Trophoblast cell (in vitro differentiated cells and primary cell): ENCODE data around the gene SOCS6.

Source experiments
- DNase-seq, 2 donors: peaks; one replicate each; pipeline ENCODE4 v3.0.0-alpha.2; 2016
- H2AFZ ChIP-seq: 2 replicates; pipeline ENCODE4 v1.6.1; 2013; ENCODE audit warnings: low read length, moderate library complexity, mild to moderate bottlenecking; ENCODE audit not compliant: insufficient read depth, poor library complexity
- H2AK5ac ChIP-seq: 2 replicates; pipeline ENCODE4 v1.6.1; 2013; ENCODE audit warnings: mild to moderate bottlenecking, low read length
- H2BK120ac ChIP-seq: 2 replicates; pipeline ENCODE4 v1.6.1; 2013; ENCODE audit warnings: low read length, mild to moderate bottlenecking, moderate library complexity; ENCODE audit not compliant: insufficient read depth, poor library complexity
- H2BK12ac ChIP-seq: 2 replicates; pipeline ENCODE4 v1.6.1; 2013; ENCODE audit warnings: mild to moderate bottlenecking, low read length, moderate library complexity
- H2BK5ac ChIP-seq: 2 replicates; pipeline ENCODE4 v1.6.1; 2013; ENCODE audit warnings: low read length, low read depth, moderate library complexity, mild to moderate bottlenecking; ENCODE audit not compliant: poor library complexity
- H3K14ac ChIP-seq: 2 replicates; pipeline ENCODE4 v1.6.1; 2013; ENCODE audit warnings: mild to moderate bottlenecking, low read length
- H3K18ac ChIP-seq: 2 replicates; pipeline ENCODE4 v1.6.1; 2013; ENCODE audit warnings: mild to moderate bottlenecking, low read length
- H3K23ac ChIP-seq: 2 replicates; pipeline ENCODE4 v1.6.1; 2013; ENCODE audit warnings: low read length
- H3K27ac ChIP-seq: 2 replicates; pipeline ENCODE4 v1.5.1; 2013; ENCODE audit warnings: low read depth, mild to moderate bottlenecking, inconsistent platforms, low read length, moderate library complexity
- H3K27me3 ChIP-seq: 2 replicates; pipeline ENCODE4 v1.6.1; 2013; ENCODE audit warnings: inconsistent platforms, mild to moderate bottlenecking, low read length, moderate library complexity; ENCODE audit not compliant: insufficient read depth
- H3K36me3 ChIP-seq, 2 experiments: 1 replicate in 1 of 2; 2 replicates in 1 of 2; pipeline ENCODE4 v1.6.1; 2013; ENCODE audit warnings: low read length in 2 of 2, mild to moderate bottlenecking in 2 of 2, moderate library complexity in 1 of 2; ENCODE audit not compliant: insufficient read depth in 2 of 2, control insufficient read depth in 1 of 2
- H3K4ac ChIP-seq: 2 replicates; pipeline ENCODE4 v1.6.1; 2013; ENCODE audit warnings: low read depth, mild to moderate bottlenecking, low read length, moderate library complexity
- H3K4me1 ChIP-seq, 2 experiments: 1 replicate in 1 of 2; 2 replicates in 1 of 2; pipeline ENCODE4 v1.6.1; 2013; ENCODE audit warnings: low read length in 2 of 2, mild to moderate bottlenecking in 2 of 2, moderate library complexity in 1 of 2; ENCODE audit not compliant: insufficient read depth in 2 of 2, control insufficient read depth in 1 of 2
- H3K4me2 ChIP-seq: 2 replicates; pipeline ENCODE4 v1.6.1; 2013; ENCODE audit warnings: inconsistent platforms, mild to moderate bottlenecking, low read length, moderate library complexity
- H3K4me3 ChIP-seq: 2 replicates; pipeline ENCODE4 v1.5.1; 2013; ENCODE audit warnings: mild to moderate bottlenecking, low read depth, low read length, inconsistent platforms
- H3K79me1 ChIP-seq: one replicate; pipeline ENCODE4 v1.6.1; 2013; ENCODE audit warnings: low read length
- H3K79me2 ChIP-seq: 2 replicates; pipeline ENCODE4 v1.6.1; 2013; ENCODE audit warnings: low read length, mild to moderate bottlenecking; ENCODE audit not compliant: control insufficient read depth, insufficient read depth, poor library complexity
- H3K9ac ChIP-seq: 2 replicates; pipeline ENCODE4 v1.6.1; 2013; ENCODE audit warnings: mild to moderate bottlenecking, low read length
- H3K9me3 ChIP-seq: 2 replicates; pipeline ENCODE4 v1.6.1; 2013; ENCODE audit warnings: low read depth, mild to moderate bottlenecking, control low read depth, inconsistent platforms, low read length; ENCODE audit not compliant: insufficient read depth
- H4K12ac ChIP-seq: 2 replicates; pipeline ENCODE4 v1.6.1; 2013; ENCODE audit warnings: low read depth, mild to moderate bottlenecking, low read length, moderate library complexity
- H4K8ac ChIP-seq: 2 replicates; pipeline ENCODE4 v1.6.1; 2013; ENCODE audit warnings: low read depth, mild to moderate bottlenecking, low read length, moderate library complexity
- H4K91ac ChIP-seq: one replicate; pipeline ENCODE4 v1.6.1; 2013; ENCODE audit warnings: low read depth, mild to moderate bottlenecking, low read length, moderate library complexity
- WGBS: extraction: QIAGEN DNeasy Blood & Tissue Kit; methylation state at CpG from one replicate; pipeline ENCODE4 v1.1.7; 2013; ENCODE audit warnings: missing lambda C conversion rate; ENCODE audit not compliant: insufficient read length, insufficient coverage; ENCODE audit errors: extremely low coverage; 5-methylcytosine and 5-hydroxymethylcytosine counted together

The SOCS6 gene

DNA sequence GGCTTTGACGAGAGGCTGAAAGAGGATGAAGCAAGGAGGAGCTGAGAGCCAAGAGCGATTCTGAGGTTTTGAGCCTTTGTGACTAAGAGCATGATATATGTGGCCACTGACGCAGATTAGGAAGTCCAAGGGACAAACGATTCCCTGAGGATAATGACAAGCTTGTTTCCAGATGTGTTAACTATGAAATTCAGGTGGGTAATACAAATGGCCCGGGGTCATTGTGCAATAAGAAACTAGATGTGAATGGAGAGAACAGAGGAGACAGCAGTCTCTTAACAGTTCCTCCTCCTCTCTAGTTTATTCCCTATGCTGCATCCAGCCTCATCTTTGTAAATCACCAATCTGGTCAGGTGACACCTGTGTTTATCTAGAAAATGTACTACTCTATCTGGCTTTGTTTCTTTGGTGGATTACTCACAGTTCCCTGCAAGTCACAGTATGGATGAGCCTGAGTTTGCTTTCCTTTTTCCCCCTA, 84.2 kb downstream of the SOCS6 start:
- H3K4me1 ChIP-seq = peaks cover 0 to 5% of the 10 kb centered on the region in 2 experiments
- H3K23ac ChIP-seq = no peak overlapping the region
- no peak overlapping the region for H3K9ac ChIP-seq
- H4K12ac ChIP-seq = no peak overlapping the region
- H3K79me1 ChIP-seq = no peaks in the 10 kb centered on the region
- H3K4me2 ChIP-seq = no peak overlapping the region
- no peak overlapping the region for H3K14ac ChIP-seq
- H4K8ac ChIP-seq = no peak overlapping the region
- no peak overlapping the region for H3K4ac ChIP-seq
- no peaks in the 10 kb centered on the region for H3K79me2 ChIP-seq
- WGBS = no CpG with 5 or more reads among the region's 5 CpGs
- H3K4me3 ChIP-seq = no peak overlapping the region
- no peak overlapping the region for H2BK5ac ChIP-seq
- H3K9me3 ChIP-seq = no peaks in the 10 kb centered on the region
- no peaks in the 10 kb centered on the region for H3K36me3 ChIP-seq
- no peak overlapping the region for H2BK12ac ChIP-seq
- peak; percentile 44 to 56 for DNase-seq
- no peak overlapping the region for H3K27ac ChIP-seq
- H4K91ac ChIP-seq = no peak overlapping the region
- no peak overlapping the region for H3K18ac ChIP-seq
- H2BK120ac ChIP-seq = no peak overlapping the region
- no peak overlapping the region for H2AK5ac ChIP-seq
- no peaks in the 10 kb centered on the region for H3K27me3 ChIP-seq
- H2AFZ ChIP-seq = no peak overlapping the region

DNA sequence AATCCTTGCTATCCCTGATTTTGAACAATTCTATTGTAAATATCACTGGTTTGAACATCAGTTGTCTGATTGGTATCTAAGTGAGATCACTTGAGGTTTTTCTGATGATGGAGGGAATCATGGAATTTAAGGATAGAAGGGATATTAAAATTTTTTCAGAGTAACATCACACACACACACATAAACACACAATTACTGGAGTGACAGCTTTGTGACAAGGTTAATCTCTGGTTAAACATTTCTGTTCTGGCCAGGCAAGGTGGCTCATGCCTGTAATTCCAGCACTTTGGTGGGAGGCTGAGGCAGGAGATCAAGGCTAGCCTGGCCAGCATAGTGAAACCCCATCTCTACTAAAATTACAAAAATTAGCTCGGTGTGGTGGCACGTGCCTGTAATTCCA, 85.3 kb downstream of the SOCS6 start:
- no peak overlapping the region for H3K4me3 ChIP-seq
- H4K12ac ChIP-seq = no peak overlapping the region
- no peak overlapping the region for H2BK5ac ChIP-seq
- no peak overlapping the region for H3K14ac ChIP-seq
- no CpG with 5 or more reads among the region's 2 CpGs for WGBS
- H2AFZ ChIP-seq = no peak overlapping the region
- no peak overlapping the region for H3K23ac ChIP-seq
- DNase-seq = no peak
- H4K91ac ChIP-seq = no peak overlapping the region
- no peak overlapping the region for H2BK12ac ChIP-seq
- peaks cover 0 to 5% of the 10 kb centered on the region in 2 experiments for H3K4me1 ChIP-seq
- no peaks in the 10 kb centered on the region for H3K79me1 ChIP-seq
- H2BK120ac ChIP-seq = no peak overlapping the region
- H3K27ac ChIP-seq = no peak overlapping the region
- H3K9me3 ChIP-seq = no peaks in the 10 kb centered on the region
- H3K36me3 ChIP-seq = no peaks in the 10 kb centered on the region
- no peak overlapping the region for H3K18ac ChIP-seq
- no peak overlapping the region for H2AK5ac ChIP-seq
- H3K4me2 ChIP-seq = no peak overlapping the region
- H3K79me2 ChIP-seq = no peaks in the 10 kb centered on the region
- H4K8ac ChIP-seq = no peak overlapping the region
- no peaks in the 10 kb centered on the region for H3K27me3 ChIP-seq
- no peak overlapping the region for H3K9ac ChIP-seq
- H3K4ac ChIP-seq = no peak overlapping the region

DNA sequence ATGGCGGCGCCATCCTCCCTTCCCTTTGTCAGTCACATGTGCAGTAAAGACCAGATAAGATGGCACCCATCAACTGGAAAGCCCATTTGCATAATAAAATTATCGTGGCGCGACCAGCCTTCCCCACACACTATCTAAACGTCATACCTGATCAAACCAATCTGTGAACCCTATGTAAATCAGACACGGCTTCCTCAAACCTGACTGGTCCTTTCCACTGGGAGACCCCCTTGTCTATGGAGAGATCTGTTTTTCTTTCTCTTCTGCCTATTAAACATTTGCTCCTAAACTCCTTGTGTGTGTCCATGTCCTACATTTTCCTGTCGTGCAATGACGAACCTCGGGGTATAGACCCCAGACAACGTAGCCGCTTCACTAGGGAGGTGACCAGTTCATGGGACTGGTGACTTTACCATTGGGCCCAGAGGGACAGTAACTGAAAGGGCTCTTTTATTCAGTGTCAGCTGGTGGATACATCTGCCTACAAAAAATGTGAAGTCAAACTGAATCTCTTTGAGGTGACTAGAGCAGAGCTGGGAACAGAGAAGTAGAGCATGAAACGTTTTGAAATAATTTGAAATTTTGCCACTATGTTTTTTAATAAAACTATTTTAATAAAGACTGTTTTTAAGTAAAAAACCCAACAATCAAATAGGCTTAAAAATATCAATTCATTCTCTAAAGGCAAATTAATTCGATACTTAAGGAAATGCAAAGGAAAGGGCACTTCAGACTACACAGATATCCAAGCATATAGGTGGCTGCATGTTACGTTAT, 87.5 kb downstream of the SOCS6 start:
- no peak overlapping the region for H2AFZ ChIP-seq
- no peak overlapping the region for H2BK5ac ChIP-seq
- H3K9me3 ChIP-seq = no peaks in the 10 kb centered on the region
- no peak overlapping the region for H3K9ac ChIP-seq
- H3K4ac ChIP-seq = no peak overlapping the region
- H3K18ac ChIP-seq = no peak overlapping the region
- H3K79me1 ChIP-seq = no peaks in the 10 kb centered on the region
- WGBS = no CpG with 5 or more reads among the region's 15 CpGs
- no peak overlapping the region for H3K4me3 ChIP-seq
- H3K79me2 ChIP-seq = no peaks in the 10 kb centered on the region
- no peak overlapping the region for H3K27ac ChIP-seq
- no peak overlapping the region for H2BK12ac ChIP-seq
- no peak overlapping the region for H3K14ac ChIP-seq
- no peak overlapping the region for H3K23ac ChIP-seq
- no peak overlapping the region for H4K91ac ChIP-seq
- no peak overlapping the region for H4K12ac ChIP-seq
- H3K4me1 ChIP-seq = peaks cover 0 to 2% of the 10 kb centered on the region in 2 experiments
- H2BK120ac ChIP-seq = no peak overlapping the region
- no peak overlapping the region for H2AK5ac ChIP-seq
- H3K4me2 ChIP-seq = no peak overlapping the region
- no peaks in the 10 kb centered on the region for H3K36me3 ChIP-seq
- no peak for DNase-seq
- H3K27me3 ChIP-seq = no peaks in the 10 kb centered on the region
- no peak overlapping the region for H4K8ac ChIP-seq

DNA sequence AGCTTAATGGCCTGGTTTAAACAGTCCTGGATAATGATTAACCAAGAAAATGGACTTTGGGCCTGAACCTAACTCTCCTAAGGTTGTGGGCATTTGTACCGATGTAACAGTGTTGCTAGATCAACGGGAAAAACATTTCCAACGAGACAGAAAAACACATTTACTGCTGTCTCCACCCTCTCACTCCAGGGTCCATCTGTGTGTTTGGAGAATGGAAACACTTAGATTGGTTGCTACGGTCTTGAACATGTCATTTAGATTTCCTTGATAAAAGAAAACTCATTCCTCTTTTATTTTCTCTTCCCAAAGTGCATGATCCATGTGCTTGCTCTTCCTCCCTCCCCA, 88.0 kb downstream of the SOCS6 start:
- no peak overlapping the region for H3K4me3 ChIP-seq
- peaks cover 0 to 4% of the 10 kb centered on the region in 2 experiments for H3K4me1 ChIP-seq
- no peak for DNase-seq
- no peak overlapping the region for H4K91ac ChIP-seq
- H3K23ac ChIP-seq = no peak overlapping the region
- H3K27me3 ChIP-seq = no peaks in the 10 kb centered on the region
- H4K8ac ChIP-seq = no peak overlapping the region
- no peak overlapping the region for H3K18ac ChIP-seq
- no peak overlapping the region for H3K14ac ChIP-seq
- H2BK12ac ChIP-seq = no peak overlapping the region
- H3K36me3 ChIP-seq = no peaks in the 10 kb centered on the region
- WGBS = no CpG with 5 or more reads among the region's 4 CpGs
- no peak overlapping the region for H3K9ac ChIP-seq
- H3K4me2 ChIP-seq = no peak overlapping the region
- no peak overlapping the region for H2BK120ac ChIP-seq
- no peaks in the 10 kb centered on the region for H3K9me3 ChIP-seq
- H4K12ac ChIP-seq = no peak overlapping the region
- no peak overlapping the region for H3K27ac ChIP-seq
- H2BK5ac ChIP-seq = no peak overlapping the region
- no peaks in the 10 kb centered on the region for H3K79me1 ChIP-seq
- no peak overlapping the region for H2AFZ ChIP-seq
- no peak overlapping the region for H3K4ac ChIP-seq
- H3K79me2 ChIP-seq = no peaks in the 10 kb centered on the region
- no peak overlapping the region for H2AK5ac ChIP-seq
